Muscle of leg (tissue), 11 donors: ENCODE data around the gene PROZ. TPM values are rescaled to one million over a fixed set of nuclear protein-coding genes. Genes with fewer than 3 reads are reported as not detected.
"Not testable (repeated sequence)": the region's sequence is repeated elsewhere in the genome, so short reads cannot be mapped to it uniquely, and the experiment has no call there.

Experiments
- DNase-seq: peaks from one replicate; pipeline ENCODE4 v3.0.0; 2013
- H3K27ac ChIP-seq: one replicate; pipeline ENCODE4 v1.5.1; 2013; ENCODE audit warnings: mild to moderate bottlenecking, low read length, control low read depth
- H3K27me3 ChIP-seq: one replicate; pipeline ENCODE4 v1.6.1; 2013; ENCODE audit warnings: low read length; ENCODE audit not compliant: control insufficient read depth, insufficient read depth
- H3K36me3 ChIP-seq: one replicate; pipeline ENCODE4 v1.6.1; 2013; ENCODE audit warnings: low read length; ENCODE audit not compliant: control insufficient read depth, insufficient read depth
- H3K4me1 ChIP-seq: one replicate; pipeline ENCODE4 v1.6.1; 2013; ENCODE audit warnings: low read length; ENCODE audit not compliant: control insufficient read depth, insufficient read depth
- H3K4me3 ChIP-seq: one replicate; pipeline ENCODE4 v1.5.1; 2013; ENCODE audit warnings: low read length, control low read depth
- H3K9me3 ChIP-seq: replicated peaks from 2 replicates; pipeline ENCODE4 v1.6.1; 2013; ENCODE audit warnings: low read depth, low read length; ENCODE audit not compliant: control insufficient read depth
- WGBS: methylation state at CpG from one replicate; pipeline ENCODE4 v1.1.5; 2013; ENCODE audit warnings: missing lambda C conversion rate; ENCODE audit not compliant: insufficient coverage; 5-methylcytosine and 5-hydroxymethylcytosine counted together
- polyA plus RNA-seq, 8 donors: library from polyadenylated mRNA; unstranded; fragments of 120-200 nt; gene quantifications; one replicate each; pipeline versions ENCODE4 v1.2.1 to v1.2.3, GENCODE V29; 2013; ENCODE audit warnings: inconsistent platforms in 1 of 8, low replicate concordance in 1 of 8; ENCODE audit not compliant: insufficient read length in 8 of 8, insufficient read depth in 1 of 8
- total RNA-seq: library from RNA; stranded (reverse); fragments of 120-200 nt; gene quantifications from one replicate; pipeline ENCODE4 v1.2.4, GENCODE V29; 2013

Gene PROZ
- total and polyA plus RNA-seq, 9 donors: 0.08 to 0.28 (median 0.15) TPM; not detected in 3

- Histone ChIP-seq H3K4me3 (no peak overlapping the region), H3K9me3 (no peaks in the 10 kb centered on the region), H3K27ac (no peak overlapping the region), H3K27me3 (peaks cover 20% of the 10 kb centered on the region), H3K36me3 (no peaks in the 10 kb centered on the region), H3K4me1 (peaks cover 17% of the 10 kb centered on the region)
- 56% methylated on average over 4 of the region's 7 CpGs for WGBS
- no peak for DNase-seq
Observed at GRCh38 chr13:113158946-113159345, 498 bp downstream of the PROZ start.

GRCh38 chr13:113159701-113160100, 1.3 kb downstream of the PROZ start:
- H3K4me1 ChIP-seq: peaks cover 14% of the 10 kb centered on the region
- no peaks in the 10 kb centered on the region for H3K36me3 ChIP-seq
- no peak overlapping the region for H3K27ac ChIP-seq
- H3K4me3 ChIP-seq: no peak overlapping the region
- no peak for DNase-seq
- WGBS: 64% methylated on average over 20 of the region's 20 CpGs
- no peaks in the 10 kb centered on the region for H3K9me3 ChIP-seq
- peaks cover 20% of the 10 kb centered on the region for H3K27me3 ChIP-seq

- DNase-seq: no peak
- Histone ChIP-seq H3K27me3 (peaks cover 20% of the 10 kb centered on the region), H3K4me3 (no peak overlapping the region), H3K4me1 (peaks cover 14% of the 10 kb centered on the region), H3K9me3 (no peaks in the 10 kb centered on the region), H3K36me3 (no peaks in the 10 kb centered on the region), H3K27ac (no peak overlapping the region)
- 64% methylated on average over 12 of the region's 12 CpGs for WGBS
Observed at GRCh38 chr13:113160983-113161382, 2.5 kb downstream of the PROZ start.

GRCh38 chr13:113161433-113161832, 3.0 kb downstream of the PROZ start:
- Histone ChIP-seq H3K4me3 (no peak overlapping the region), H3K9me3 (no peaks in the 10 kb centered on the region), H3K36me3 (no peaks in the 10 kb centered on the region), H3K27ac (no peak overlapping the region), H3K27me3 (peaks cover 20% of the 10 kb centered on the region), H3K4me1 (peaks cover 14% of the 10 kb centered on the region)
- no peak for DNase-seq
- WGBS: 51% methylated on average over 15 of the region's 16 CpGs

GRCh38 chr13:113161975-113162374, 3.5 kb downstream of the PROZ start:
- not testable (repeated sequence) for H3K9me3 ChIP-seq, DNase-seq, H3K36me3 ChIP-seq, H3K4me3 ChIP-seq, H3K27ac ChIP-seq
- WGBS: 40% methylated on average over 1 of the region's 13 CpGs
- Histone ChIP-seq H3K4me1 (peaks cover 14% of the 10 kb centered on the region), H3K27me3 (peaks cover 20% of the 10 kb centered on the region)

GRCh38 chr13:113162783-113163685, 4.6 kb downstream of the PROZ start:
- 25% methylated on average over 22 of the region's 25 CpGs for WGBS
- no peak overlapping the region for H3K27ac ChIP-seq
- peaks cover 14% of the 10 kb centered on the region for H3K4me1 ChIP-seq
- H3K27me3 ChIP-seq: peaks cover 20% of the 10 kb centered on the region
- H3K36me3 ChIP-seq: no peaks in the 10 kb centered on the region
- peak; percentile 46 for DNase-seq
- H3K9me3 ChIP-seq: no peaks in the 10 kb centered on the region
- H3K4me3 ChIP-seq: no peak overlapping the region

GRCh38 chr13:113164492-113164891, 6.0 kb downstream of the PROZ start:
- no peak for DNase-seq
- peaks cover 7% of the 10 kb centered on the region for H3K36me3 ChIP-seq
- H3K9me3 ChIP-seq: no peaks in the 10 kb centered on the region
- 73% methylated on average over 11 of the region's 12 CpGs for WGBS
- H3K27ac ChIP-seq: no peak overlapping the region
- H3K4me3 ChIP-seq: no peak overlapping the region
- H3K27me3 ChIP-seq: peaks cover 20% of the 10 kb centered on the region
- peaks cover 11% of the 10 kb centered on the region for H3K4me1 ChIP-seq

- no peak overlapping the region for H3K27ac ChIP-seq
- no peak overlapping the region for H3K4me3 ChIP-seq
- DNase-seq: no peak
- 86% methylated on average over 4 of the region's 10 CpGs for WGBS
- H3K36me3 ChIP-seq: peaks cover 13% of the 10 kb centered on the region
- H3K9me3 ChIP-seq: no peaks in the 10 kb centered on the region
- H3K27me3 ChIP-seq: peaks cover 15% of the 10 kb centered on the region
- peaks cover 11% of the 10 kb centered on the region for H3K4me1 ChIP-seq
Observed at GRCh38 chr13:113166266-113166665, 7.8 kb downstream of the PROZ start.

GRCh38 chr13:113166681-113167080, 8.2 kb downstream of the PROZ start:
- DNase-seq: no peak
- Histone ChIP-seq H3K36me3 (peaks cover 18% of the 10 kb centered on the region), H3K27me3 (peaks cover 12% of the 10 kb centered on the region), H3K27ac (no peak overlapping the region), H3K4me3 (no peak overlapping the region), H3K9me3 (no peaks in the 10 kb centered on the region), H3K4me1 (peaks cover 11% of the 10 kb centered on the region)
- WGBS: 88% methylated on average over 3 of the region's 5 CpGs

GRCh38 chr13:113167155-113167554, 8.7 kb downstream of the PROZ start:
- peaks cover 11% of the 10 kb centered on the region for H3K4me1 ChIP-seq
- no peaks in the 10 kb centered on the region for H3K9me3 ChIP-seq
- 83% methylated on average over 5 of the region's 10 CpGs for WGBS
- no peak overlapping the region for H3K27ac ChIP-seq
- no peak for DNase-seq
- H3K4me3 ChIP-seq: no peak overlapping the region
- peaks cover 12% of the 10 kb centered on the region for H3K27me3 ChIP-seq
- peaks cover 22% of the 10 kb centered on the region for H3K36me3 ChIP-seq
